RPMI8226 (cell line): ENCODE measurements around the gene MEIOSIN.

Experiments
- DNase-seq: peaks from one replicate; pipeline ENCODE4 v3.0.0-alpha.2; 2015

The MEIOSIN gene

DNA sequence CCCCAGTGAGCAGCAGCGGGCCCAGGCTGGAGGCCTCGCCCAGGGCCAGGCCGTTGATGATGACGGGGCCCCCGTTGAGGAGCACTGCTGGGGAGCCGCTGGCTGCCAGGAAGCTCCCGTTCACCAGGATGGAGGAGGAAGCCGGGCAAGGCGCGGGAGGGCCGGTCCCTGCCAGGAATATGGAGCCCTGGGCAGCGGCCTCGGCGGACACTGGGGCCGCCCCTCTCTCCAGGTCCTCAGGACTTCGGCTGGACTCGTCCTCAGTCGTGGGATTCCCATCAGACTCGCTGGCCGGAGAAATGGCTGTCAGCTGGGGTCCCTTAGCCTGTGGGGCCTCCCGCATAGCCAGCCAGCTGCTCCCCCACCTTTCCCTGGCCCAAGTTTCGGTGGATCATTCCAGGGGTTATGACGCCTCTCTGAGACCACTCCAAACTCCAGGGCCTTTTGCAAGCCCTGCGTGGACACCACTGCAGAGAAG is 33.7 kb downstream of the MEIOSIN start:
- DNase-seq: no peak

DNA sequence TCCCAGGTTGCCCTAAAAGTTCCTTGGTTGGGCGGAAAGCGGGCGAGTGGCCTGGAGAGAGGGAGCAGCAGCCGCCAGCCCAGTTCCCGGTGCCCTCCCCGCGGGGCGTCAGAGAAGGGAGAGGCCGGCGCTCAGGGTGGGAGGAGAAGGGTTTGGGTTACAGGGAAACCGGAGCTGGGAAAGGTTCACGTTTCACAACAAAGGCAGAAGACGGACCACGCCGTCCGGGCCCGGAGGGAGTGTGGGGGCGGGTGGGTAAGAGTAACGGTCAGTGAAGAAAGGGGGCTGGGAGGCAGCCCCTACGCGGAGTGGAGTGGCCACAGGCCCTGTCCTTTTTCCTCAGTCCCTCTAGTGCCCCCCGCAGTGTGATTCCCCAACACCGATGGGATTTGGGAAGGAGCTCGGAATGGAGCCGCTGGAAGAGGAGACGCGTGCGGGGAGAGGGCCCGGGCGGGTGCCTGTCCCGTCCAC is 34.2 kb downstream of the MEIOSIN start:
- DNase-seq: no peak

DNA sequence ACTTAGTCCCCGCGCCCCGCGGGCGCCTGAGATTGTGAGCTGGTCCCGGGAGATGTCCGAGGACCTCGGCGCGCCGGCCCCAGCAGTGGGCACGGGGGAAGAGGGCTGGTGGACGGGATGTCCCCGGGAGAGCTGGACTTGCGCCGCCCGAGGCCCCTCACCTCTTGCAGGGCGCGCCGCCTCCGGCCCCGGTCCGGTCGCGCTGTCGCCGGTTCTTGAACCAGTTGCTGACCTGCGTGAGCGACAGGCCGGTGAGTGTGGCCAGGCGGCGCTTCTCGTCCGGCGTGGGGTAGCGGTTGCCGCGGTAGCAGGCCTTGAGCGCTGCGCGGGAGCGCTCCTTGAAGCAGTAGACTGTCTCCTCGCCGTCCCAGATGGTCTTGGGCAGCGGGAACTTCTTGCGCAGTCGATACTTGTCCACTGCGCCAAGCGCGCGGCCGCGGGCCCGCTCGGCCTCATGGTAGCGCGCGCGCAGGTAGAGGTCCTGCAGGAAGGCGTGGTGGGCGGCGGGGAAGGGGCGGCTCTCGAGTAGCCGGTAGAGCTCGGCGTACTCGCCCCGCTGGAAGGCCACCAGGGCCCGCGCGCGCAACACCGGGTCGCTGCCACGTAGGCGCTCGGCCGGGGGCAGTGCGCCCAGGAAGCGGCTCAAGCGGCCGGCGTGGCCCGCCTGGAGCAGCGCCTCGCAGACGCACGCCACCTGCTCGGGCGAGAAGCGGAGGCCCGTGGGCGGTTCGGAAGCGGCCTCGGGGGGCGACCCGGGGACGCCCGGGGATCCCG is 34.8 kb downstream of the MEIOSIN start:
- peak; percentile 62 for DNase-seq

DNA sequence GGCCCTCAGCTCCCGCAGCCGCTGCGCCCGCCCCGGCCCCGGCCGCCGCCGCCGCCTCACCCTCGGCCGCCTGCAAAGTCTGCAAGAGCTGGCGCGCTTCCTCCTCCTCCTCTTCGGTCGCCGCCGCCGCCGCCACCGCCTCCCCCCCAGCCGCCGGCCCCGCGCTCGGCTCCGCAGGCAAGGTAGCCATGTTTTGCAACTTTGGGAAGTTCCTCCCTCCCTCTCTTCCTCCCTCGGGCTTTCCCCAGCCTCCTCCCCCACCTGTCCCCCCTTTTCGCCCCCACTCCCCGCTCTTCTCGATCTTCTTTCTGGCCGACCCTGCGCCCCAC is 35.4 kb downstream of the MEIOSIN start:
- peak; percentile 57 for DNase-seq

DNA sequence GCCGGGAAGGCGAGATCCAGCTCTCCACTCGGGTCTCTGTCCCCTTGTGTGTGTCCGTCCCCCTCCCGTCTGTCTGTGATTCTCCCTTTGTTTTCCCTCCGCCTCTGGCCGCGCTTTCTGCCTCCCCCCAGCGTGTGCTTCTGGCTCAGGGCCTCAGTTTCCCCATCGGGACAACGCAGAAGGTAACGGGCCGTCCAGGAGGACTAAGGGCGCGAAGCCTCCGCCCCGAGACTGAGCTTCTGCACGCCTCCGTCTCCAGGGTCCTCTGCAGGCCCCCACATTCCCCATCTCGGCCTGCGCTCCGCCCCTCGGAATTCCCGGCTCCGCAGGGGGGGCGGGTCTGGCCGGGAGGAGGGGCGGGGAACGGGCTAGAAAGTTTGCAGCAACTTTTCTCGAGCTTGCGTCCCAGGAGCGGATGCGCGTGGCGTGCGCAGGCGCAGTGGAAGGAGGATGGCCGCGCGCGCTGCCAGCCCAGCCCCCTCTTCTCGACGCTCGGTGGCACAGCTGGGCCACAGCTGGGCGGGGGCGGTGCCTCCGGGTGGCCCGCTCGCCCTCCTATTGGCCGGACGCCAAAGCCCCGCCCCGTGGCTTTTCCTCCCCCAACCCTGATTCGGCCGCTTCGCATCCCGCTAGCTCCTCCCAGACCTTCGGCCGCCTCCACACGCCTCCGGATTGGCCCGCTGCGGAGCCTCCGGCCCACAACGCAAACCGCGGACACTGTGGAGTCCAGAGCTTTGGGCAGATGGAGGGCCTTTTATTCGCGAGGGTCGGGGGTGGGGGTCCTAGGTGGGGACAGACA is 35.9 kb downstream of the MEIOSIN start, which contains the start of gene SIX5:
Gene SIX5, minus strand, starts transcription at position 269 of the 799 bp plus-strand sequence. CDS start 408 bp downstream, outside the sequence.
- DNase-seq: peak; percentile 96

DNA sequence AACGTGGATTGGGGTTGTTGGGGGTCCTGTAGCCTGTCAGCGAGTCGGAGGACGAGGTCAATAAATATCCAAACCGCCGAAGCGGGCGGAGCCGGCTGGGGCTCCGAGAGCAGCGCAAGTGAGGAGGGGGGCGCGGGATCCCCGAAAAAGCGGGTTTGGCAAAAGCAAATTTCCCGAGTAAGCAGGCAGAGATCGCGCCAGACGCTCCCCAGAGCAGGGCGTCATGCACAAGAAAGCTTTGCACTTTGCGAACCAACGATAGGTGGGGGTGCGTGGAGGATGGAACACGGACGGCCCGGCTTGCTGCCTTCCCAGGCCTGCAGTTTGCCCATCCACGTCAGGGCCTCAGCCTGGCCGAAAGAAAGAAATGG is 36.6 kb downstream of the MEIOSIN start:
- DNase-seq: peak; percentile 51

DNA sequence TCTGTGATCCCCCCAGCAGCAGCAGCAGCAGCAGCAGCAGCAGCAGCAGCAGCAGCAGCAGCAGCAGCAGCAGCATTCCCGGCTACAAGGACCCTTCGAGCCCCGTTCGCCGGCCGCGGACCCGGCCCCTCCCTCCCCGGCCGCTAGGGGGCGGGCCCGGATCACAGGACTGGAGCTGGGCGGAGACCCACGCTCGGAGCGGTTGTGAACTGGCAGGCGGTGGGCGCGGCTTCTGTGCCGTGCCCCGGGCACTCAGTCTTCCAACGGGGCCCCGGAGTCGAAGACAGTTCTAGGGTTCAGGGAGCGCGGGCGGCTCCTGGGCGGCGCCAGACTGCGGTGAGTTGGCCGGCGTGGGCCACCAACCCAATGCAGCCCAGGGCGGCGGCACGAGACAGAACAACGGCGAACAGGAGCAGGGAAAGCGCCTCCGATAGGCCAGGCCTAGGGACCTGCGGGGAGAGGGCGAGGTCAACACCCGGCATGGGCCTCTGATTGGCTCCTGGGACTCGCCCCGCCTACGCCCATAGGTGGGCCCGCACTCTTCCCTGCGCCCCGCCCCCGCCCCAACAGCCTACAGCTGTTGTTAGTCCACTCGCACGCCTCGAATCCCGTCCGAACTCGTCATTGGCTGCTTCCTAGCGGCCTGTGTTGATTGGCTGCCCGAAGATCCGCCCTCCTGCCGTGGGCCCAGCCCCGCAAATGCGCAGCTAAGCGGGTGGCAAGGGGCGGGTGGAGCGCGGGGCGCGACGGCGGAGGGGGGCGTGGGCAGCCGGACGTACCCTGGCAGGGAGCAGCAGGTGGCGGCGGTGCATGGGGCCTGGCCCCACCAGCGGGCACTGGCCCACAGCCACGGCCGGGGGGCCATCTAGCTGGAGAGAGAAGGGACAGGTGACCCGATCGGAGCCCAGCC is 37.2 kb downstream of the MEIOSIN start:
- DNase-seq: peak; percentile 91

DNA sequence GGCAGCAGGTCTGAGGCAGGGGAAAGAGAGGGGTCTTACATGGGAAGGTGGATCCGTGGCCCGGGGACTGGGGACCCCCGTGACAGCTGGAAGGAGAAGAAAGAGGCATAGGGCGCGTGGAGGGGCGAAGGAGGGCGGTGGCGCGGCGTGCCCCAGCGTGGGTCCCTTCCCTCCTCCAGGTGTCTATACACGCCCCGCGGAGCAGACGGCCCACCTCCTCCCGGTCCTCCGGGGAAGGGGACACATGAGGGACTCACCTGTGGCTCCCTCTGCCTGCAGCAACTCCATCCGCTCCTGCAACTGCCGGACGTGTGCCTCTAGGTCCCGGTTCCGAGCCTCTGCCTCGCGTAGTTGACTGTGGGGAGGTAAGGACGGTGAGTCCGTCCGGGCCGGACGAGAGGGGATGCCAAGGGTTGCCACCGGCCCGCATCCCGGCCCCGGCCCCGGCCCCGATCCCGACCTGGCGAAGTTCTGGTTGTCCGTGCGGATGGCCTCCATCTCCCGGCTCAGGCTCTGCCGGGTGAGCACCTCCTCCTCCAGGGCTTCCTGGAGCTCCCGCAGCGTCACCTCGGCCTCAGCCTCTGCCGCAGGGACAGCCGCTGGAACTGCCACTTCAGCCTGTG is 38.2 kb downstream of the MEIOSIN start:
- DNase-seq: no peak

DNA sequence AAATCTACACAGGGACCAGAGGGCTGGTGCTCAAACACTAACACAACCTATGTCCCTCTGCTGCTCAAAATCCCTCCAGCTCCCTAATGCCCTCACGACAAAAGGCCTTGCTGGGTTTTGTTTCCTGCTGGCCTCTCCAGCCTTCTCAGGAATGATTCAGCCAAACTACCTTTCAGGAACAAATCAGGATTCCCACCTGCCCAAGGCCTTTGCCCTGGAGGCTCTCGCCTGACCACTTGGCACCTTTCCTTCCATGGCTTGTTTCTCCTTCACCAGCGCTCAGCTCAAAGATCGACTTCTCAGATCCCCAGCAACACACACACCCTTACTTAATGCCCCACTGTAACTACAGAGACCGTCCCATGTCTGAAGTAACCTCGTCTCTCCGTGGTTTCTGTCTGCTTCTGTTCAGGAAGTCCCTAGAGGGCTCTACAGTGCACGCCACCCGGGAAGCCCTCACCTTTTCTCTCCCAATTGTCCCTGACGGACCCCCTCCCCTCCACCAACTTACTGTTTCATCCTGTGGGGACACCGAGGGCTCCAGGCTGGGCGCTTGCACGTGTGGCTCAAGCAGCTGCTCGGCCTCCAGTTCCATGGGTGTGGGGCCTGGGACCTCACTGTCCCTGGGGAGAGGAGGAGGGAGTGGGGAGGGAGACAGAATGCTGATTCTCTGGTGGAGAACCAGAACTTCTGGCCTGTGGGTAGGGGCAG is 39.0 kb downstream of the MEIOSIN start:
- no peak for DNase-seq

DNA sequence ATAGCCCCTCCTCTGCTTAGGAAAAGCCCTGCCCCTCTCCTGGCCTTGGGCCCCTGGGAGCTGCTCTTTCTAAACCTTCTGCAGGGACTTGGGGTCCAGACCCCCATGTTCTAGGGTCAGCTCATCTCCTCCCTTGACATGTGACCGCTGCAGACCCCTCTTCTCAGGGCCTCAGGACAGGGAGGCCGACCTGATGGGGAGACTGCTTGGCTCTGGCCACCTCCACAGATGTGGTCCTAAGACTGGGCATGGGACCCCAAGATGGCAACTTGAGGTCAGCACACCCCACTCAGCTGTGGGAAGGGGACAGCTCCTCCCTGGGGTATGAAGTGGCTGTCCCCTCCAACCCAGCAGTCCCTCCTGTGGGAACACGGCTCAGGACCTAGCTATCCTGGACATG is 39.7 kb downstream of the MEIOSIN start:
- no peak for DNase-seq

DNA sequence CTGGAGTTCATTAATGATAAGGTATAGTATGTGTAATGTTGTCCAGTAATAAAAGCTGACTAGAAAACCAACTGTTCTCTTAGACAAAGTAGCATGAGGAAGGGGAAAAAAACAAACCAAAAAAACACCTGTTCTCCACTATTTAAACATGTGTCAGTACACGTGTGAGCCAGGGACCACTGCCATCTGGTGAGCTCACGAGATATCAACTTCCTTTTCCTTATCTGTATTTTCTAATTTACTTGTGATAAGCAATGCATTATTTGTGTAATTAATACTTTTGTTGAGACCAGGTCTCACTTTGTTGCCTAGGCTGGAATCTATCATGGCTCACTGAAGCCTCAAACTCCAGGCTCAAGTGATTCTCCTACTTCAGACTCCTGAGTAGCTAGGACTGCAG is 40.1 kb downstream of the MEIOSIN start:
- DNase-seq: peak; percentile 18

DNA sequence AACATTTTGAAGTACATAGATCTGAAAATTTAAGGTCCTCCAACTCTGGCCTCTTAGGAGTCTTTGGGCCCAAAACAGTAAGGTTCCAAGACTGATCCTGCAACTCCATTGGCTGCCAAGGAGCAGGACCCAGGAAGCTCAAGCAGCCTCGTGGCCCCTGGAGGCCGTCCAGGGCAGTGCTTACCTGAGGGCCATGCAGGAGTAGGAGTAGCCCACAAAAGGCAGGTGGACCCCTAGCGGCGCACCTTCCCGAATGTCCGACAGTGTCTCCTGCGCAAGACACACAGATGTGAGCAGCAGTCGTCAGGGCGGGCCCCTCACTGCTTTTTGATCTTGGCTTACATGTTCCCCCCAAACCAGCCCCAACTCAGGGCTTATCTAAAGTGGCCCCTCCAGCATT is 41.5 kb downstream of the MEIOSIN start:
- no peak for DNase-seq

DNA sequence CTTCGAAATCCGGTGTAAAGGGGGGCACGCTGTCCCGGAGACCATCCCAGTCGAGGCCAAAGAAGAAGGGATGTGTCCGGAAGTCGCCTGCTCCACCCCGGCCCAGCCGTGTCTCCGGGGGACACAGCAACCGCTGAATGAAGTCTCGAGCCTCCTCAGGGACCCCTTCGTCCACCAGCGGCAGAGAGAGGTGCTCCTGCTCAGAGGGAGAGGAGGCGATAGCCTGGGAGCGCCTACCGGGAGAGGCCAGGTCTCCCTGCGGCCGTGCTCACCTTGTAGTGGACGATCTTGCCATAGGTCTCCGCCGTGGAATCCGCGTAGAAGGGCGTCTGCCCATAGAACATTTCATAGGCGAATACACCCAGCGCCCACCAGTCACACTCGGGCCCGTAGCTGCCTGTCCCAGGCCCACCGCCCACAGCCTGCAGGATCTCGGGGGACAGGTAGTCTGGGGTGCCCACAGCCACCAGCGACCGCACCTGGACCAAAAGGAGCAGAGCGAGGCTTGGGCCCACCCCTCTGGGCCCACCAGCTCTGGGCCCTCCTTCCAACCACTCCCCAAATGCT is 44.2 kb downstream of the MEIOSIN start:
- no peak for DNase-seq

DNA sequence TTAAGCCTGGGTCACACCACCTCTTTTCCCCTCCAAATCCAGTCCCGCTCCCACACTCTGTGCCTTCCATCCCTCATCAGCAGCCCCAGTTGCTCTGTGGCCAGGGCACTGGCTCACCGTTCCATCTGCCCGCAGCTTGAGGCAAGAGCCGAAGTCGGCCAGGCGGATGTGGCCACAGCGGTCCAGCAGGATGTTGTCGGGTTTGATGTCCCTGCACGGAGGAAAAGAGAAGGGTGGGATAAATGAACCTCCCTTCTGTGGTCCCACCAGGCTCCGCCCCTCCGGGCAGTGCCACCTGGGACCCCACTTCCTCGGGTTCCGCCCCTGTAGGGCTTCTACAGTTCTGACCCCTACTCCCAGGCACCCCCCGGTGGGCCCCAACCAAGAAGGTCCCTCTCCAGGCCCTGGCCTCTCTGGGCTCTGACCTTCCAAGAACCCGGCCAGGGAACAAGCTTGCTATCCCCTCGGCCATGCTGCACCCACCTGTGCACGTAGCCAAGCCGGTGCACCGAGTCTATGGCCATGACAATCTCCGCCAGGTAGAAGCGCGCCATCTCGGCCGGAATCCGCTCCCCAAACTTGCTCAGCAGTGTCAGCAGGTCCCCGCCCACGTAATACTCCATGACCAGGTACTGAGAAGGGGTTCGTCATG is 44.9 kb downstream of the MEIOSIN start:
- no peak for DNase-seq

DNA sequence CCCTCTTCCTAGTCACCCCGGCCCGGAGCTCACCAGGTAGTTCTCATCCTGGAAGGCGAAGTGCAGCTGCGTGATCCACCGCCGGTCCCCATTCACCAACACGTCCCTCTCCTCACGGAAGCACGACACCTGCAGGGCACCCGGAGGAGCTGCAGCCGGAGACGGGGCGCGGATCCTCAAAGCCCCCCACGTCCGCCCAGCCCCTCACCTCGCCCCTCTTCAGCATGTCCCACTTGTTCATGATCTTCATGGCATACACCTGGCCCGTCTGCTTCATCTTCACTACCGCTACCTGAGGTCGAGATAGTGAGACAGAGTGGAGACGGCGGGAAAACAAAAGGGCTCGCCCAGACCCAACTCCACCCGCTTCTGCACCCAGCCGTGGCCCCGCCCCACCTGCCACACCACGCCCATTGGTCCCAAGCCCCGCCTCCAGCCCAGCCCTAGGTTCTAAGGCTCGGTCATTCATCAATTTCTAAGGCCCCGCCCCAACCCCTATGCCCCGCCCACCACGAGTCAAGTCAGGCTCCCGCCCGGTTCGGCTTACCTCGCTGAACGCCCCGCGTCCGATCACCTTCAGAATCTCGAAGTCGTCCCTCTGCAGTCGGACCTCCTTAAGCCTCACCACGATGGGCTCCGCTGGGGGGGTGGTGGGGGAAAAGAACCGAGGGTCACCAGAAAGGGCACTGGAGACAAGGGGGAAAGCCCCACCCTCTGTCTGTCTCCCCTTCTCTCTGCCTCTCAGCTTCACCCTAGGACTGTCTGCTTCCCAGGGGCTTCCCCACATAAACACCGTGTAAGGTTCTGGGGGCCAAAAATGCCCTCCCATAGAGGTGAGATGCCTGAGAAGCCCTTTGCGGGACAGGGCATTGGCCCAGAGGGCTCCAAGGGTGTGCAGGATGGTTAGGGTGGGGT is 46.2 kb downstream of the MEIOSIN start:
- peak; percentile 82 for DNase-seq

DNA sequence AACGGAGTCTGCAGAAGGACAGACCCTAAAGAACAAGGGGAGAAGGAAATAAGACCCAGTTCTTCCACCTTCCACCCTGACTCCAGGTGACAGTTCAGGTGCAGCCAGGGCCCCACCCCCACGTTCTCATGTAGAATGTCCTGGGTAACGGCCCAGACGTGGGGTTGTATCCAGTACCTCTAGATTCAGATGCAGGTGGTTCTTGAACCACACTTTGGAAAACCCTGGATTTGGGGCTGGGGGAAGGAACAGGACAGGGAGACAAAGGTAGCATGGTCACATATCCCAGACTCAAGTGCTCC is 46.9 kb downstream of the MEIOSIN start:
- no peak for DNase-seq

DNA sequence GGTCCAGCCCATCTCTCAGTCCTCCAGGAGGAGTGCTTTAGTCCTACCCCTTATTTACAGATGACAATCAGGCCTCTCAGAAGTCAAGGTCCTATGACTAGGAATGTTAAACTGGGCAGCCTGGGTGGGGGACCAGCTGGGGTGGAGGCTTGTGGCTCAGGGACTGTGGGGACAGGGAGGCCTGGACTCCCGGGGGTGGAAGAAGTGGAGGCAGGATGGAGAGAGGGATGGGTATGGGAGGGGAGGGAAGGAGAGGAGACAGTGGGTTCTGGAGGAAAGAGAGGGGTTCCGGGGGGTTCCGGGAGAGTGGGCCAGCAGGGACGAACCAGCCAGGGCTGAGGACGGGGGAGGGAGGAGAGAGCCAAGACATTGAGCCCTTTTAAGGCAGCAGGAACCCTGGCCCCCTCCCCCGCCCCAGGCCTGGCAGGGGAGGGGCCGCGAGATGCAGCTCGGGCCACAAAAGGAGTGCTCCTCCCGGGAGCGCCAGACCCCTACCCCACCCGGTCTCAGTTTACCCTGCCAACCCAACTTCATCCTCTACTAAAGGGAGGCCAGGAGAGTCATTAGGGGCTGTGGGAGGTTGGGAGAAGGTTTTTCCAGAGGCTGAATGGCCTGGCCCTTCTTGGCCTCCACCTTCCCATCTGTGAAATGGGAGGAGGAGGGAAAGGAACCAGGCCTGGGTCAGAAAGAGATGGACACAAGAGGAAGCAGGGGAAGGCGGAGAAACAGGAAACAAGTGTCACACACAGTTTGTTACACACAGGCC is 47.4 kb downstream of the MEIOSIN start:
- DNase-seq: no peak

DNA sequence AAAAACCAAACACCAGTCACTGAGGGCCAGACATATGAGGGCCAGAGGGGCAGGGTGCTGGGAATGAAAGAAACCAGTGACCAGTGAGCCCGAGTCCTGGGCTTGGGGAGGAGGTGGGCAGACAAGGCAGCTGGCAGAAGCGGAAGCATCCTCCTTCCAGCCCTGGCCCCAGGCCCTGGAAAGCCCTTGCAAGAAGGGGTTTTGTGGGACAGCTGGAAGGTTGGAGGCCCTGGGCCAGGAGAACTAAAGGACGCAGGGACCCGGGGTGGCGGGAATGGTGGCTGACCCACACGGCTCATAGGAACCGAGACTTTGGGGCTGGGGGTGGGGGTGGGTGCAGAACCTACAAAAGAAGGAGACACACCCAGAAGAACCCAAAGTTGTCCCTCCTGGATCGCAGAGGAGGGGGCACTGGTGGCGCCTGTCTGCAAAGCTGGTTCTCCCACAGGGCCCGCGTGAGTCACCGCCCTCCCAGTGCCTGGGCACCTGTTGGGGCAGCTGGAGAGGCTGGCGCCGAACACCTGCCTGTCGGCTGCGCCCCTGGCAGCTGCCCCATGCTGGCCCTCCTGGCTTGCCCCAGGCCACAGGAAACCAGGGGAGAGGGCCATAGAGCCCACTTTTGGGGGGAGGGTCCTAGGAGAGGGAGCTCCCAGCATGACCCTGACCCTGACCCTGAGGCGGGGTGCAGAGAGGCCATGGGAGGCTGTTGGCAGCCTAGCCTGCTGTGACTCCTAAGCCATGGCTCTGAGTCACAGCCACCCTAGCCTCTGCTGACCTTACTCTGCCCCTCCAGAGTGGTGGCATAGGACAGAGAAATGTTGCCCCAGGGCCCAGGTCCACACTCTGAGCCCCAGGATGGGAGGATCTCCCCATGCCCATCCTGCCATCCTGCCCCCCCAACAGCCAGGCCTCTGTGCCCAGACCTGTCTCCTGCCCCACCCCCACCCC is 48.2 kb downstream of the MEIOSIN start:
- DNase-seq: peak; percentile 83
